AG04450 (cell line): ENCODE measurements around the gene SOAT1. TPM values are rescaled to one million over a fixed set of nuclear protein-coding genes. Genes with fewer than 3 reads are reported as not detected.
"Not testable (repeated sequence)": the region's sequence is repeated elsewhere in the genome, so short reads cannot be mapped to it uniquely, and the experiment has no call there.

Experiments
- CTCF ChIA-PET: fragments of 300-600, 350-600 bp; formaldehyde crosslinking; extraction: SDS; loops from one replicate; lab custom pipeline; 2022; ENCODE audit warnings: antibody characterized with exemption, inconsistent platforms; lab: Charles Lee
- POLR2A ChIA-PET: fragments of 350-600 bp; formaldehyde crosslinking; extraction: SDS; loops from one replicate; lab custom pipeline; 2021; ENCODE audit warnings: antibody characterized with exemption, inconsistent platforms; lab: Yijun Ruan, JAX
- DNase-seq: peaks from one replicate; pipeline ENCODE4 v3.0.0-alpha.2; 2011; ENCODE audit warnings: low read depth, low spot score
- H3K27ac ChIP-seq: one replicate; pipeline ENCODE4 v1.5.1; 2012; ENCODE audit warnings: low read depth, low read length, control low read depth
- H3K27me3 ChIP-seq: one replicate; pipeline ENCODE4 v1.6.0; 2012; ENCODE audit warnings: low read length; ENCODE audit not compliant: control insufficient read depth, insufficient read depth
- H3K4me3 ChIP-seq: 2 replicates; pipeline ENCODE4 v1.5.1; 2011; ENCODE audit warnings: mild to moderate bottlenecking, low read depth, low read length, control low read depth
- H3K9me3 ChIP-seq: 2 replicates; pipeline ENCODE4 v1.5.1; 2012; ENCODE audit warnings: low read length; ENCODE audit not compliant: control insufficient read depth, insufficient read depth
- CTCF ChIP-seq: IDR thresholded peaks from 2 replicates; pipeline ENCODE4 v1.5.1; 2011; ENCODE audit warnings: low read depth, low read length, control low read depth, inconsistent platforms
- polyA plus RNA-seq: library from polyadenylated mRNA; depleted of rRNA; stranded (reverse); fragments of >200 nt; gene quantifications from 2 replicates; pipeline ENCODE4 v1.2.3, GENCODE V29; 2011

The SOAT1 gene
- polyA plus RNA-seq, 1 experiment = 54.2 TPM

- CTCF ChIA-PET = interaction anchor here (0.5 to 4.5 kb wide), 4 partner anchors 23 to 346 kb away, joined by 3 to 123 read pairs (median 6); partner anchors contain the start of gene AXDND1
- no peak overlapping the region for H3K4me3 ChIP-seq
- no peak for DNase-seq
- no peak for TF ChIP-seq CTCF
- peaks cover 3% of the 10 kb centered on the region for H3K27me3 ChIP-seq
- POLR2A ChIA-PET = interaction anchor here (0.6 kb wide), 1 partner anchor 20 kb away, joined by 3 read pairs; no protein-coding TSS in a partner anchor
- no peaks in the 10 kb centered on the region for H3K9me3 ChIP-seq
- no peak overlapping the region for H3K27ac ChIP-seq
Observed at GRCh38 chr1:179253286-179253972, 40.2 kb upstream of the SOAT1 start.

- Histone ChIP-seq H3K4me3 (no peak overlapping the region), H3K27ac (no peak overlapping the region), H3K9me3 (no peaks in the 10 kb centered on the region), H3K27me3 (peaks cover 3% of the 10 kb centered on the region)
- ChIA-PET POLR2A (no interaction called here), CTCF (interaction anchor here (2.5 kb wide), 1 partner anchor 11 kb away, joined by 8 read pairs; no protein-coding TSS in a partner anchor)
- no peak for TF ChIP-seq CTCF
- no peak for DNase-seq
Observed at GRCh38 chr1:179262183-179262582, 31.4 kb upstream of the SOAT1 start.

GRCh38 chr1:179263121-179263520 is 30.5 kb upstream of the SOAT1 start:
- no peak for TF ChIP-seq CTCF
- Histone ChIP-seq H3K9me3 (no peaks in the 10 kb centered on the region), H3K27ac (no peak overlapping the region), H3K27me3 (peaks cover 3% of the 10 kb centered on the region), H3K4me3 (no peak overlapping the region)
- ChIA-PET CTCF (interaction anchor here (1.1 to 2.5 kb wide), 2 partner anchors 12 to 107 kb away, joined by 3 to 8 read pairs; no protein-coding TSS in a partner anchor), POLR2A (no interaction called here)
- DNase-seq = no peak

GRCh38 chr1:179264507-179264906 is 29.1 kb upstream of the SOAT1 start:
- Histone ChIP-seq H3K27ac (no peak overlapping the region), H3K4me3 (no peak overlapping the region), H3K27me3 (no peaks in the 10 kb centered on the region), H3K9me3 (no peaks in the 10 kb centered on the region)
- ChIA-PET POLR2A (no interaction called here), CTCF (interaction anchor here (2.5 kb wide), 1 partner anchor 13 kb away, joined by 8 read pairs; no protein-coding TSS in a partner anchor)
- no peak for TF ChIP-seq CTCF
- no peak for DNase-seq

GRCh38 chr1:179269071-179269470 is 24.5 kb upstream of the SOAT1 start:
- CTCF ChIA-PET = no interaction called here

GRCh38 chr1:179274424-179274823 is 19.2 kb upstream of the SOAT1 start:
- H3K4me3 ChIP-seq, POLR2A ChIA-PET, H3K9me3 ChIP-seq, H3K27me3 ChIP-seq, DNase-seq, H3K27ac ChIP-seq, CTCF ChIA-PET: not testable (repeated sequence)

More at GRCh38 chr1:179269071-179269470, 24.5 kb upstream of the SOAT1 start:
- POLR2A ChIA-PET = no interaction called here
- Histone ChIP-seq H3K27me3 (no peaks in the 10 kb centered on the region), H3K4me3 (no peak overlapping the region), H3K27ac (no peak overlapping the region), H3K9me3 (no peaks in the 10 kb centered on the region)
- DNase-seq = no peak
- TF ChIP-seq CTCF = no peak
